HepG2 (cell line): ENCODE data around the gene ARAP1. TPM values are rescaled to one million over a fixed set of nuclear protein-coding genes. Genes with fewer than 3 reads are reported as not detected.

Experiments used
- ATAC-seq: fragments of 200-7000 bp; cut with Tn5 transposase; 3 replicates; pipeline ENCODE4 v1.9.1; 2020; ENCODE audit warnings: mild to moderate bottlenecking, moderate library complexity
- BruUV-seq: library from RNA; stranded (reverse); fragments of 400-500 nt; replicated peaks from 2 replicates; lab custom pipeline; 2021; lab: Mats Ljungman, UMichigan
- CTCF ChIA-PET: fragments of 300-600 bp; formaldehyde crosslinking; extraction: SDS; loops from one replicate; lab custom pipeline; 2021; ENCODE audit warnings: low total read pairs, inconsistent platforms, low intra/inter-chr PET ratio; lab: Yijun Ruan, JAX
- POLR2A ChIA-PET: fragments of 350-600 bp; sonication (Branson Sonifier 250); formaldehyde crosslinking; loops from one replicate; lab custom pipeline; 2020; ENCODE audit warnings: antibody characterized with exemption, inconsistent platforms; lab: Yijun Ruan, JAX
- DNase-seq: peaks from one replicate; pipeline ENCODE4 v3.0.0-alpha.2; 2015; ENCODE audit warnings: low spot score
- FAIRE-seq: peaks from 3 replicates; lab custom pipeline; 2011; peaks lifted over from hg19 to GRCh38; lab: Jason Lieb, UNC
- H2AFZ ChIP-seq: one replicate; pipeline ENCODE4 v1.6.1; 2011; ENCODE audit warnings: low read length, inconsistent platforms
- H3K27ac ChIP-seq: fragments of 300-600 bp; 3 replicates; pipeline ENCODE4 v1.8.0; 2011; ENCODE audit warnings: mixed run types, mild to moderate bottlenecking, mixed read lengths, low read length, inconsistent platforms; ENCODE audit not compliant: insufficient read depth; ENCODE audit errors: extremely low read length
- H3K27me3 ChIP-seq, 2 experiments: fragments of 200-600 bp in 1 of 2; 2 replicates in 1 of 2; 3 replicates in 1 of 2; pipeline versions ENCODE4 v1.6.0 to v1.8.0; 2011; ENCODE audit warnings: low read length in 2 of 2, mild to moderate bottlenecking in 2 of 2, moderate library complexity in 2 of 2, inconsistent platforms in 1 of 2; ENCODE audit not compliant: insufficient read depth in 2 of 2, control insufficient read depth in 1 of 2
- H3K36me3 ChIP-seq, 2 experiments: fragments of 200-600 bp in 1 of 2; replicated peaks in 1 of 2; 2 replicates in 1 of 2; 3 replicates in 1 of 2; pipeline versions ENCODE4 v1.5.1 to v1.8.0; 2011; ENCODE audit warnings: low read length in 2 of 2, inconsistent platforms in 1 of 2; ENCODE audit not compliant: insufficient read depth in 2 of 2, control insufficient read depth in 1 of 2
- H3K4me1 ChIP-seq: 2 replicates; pipeline ENCODE4 v1.5.1; 2012; ENCODE audit warnings: low read length, inconsistent platforms; ENCODE audit not compliant: insufficient read depth
- H3K4me2 ChIP-seq: 2 replicates; pipeline ENCODE4 v1.6.0; 2011; ENCODE audit warnings: low read depth, low read length, inconsistent platforms
- H3K4me3 ChIP-seq, 3 experiments: fragments of 200-600 bp in 1 of 3; sonication (generic), shearing (Covaris generic) in 1 of 3; replicated peaks in 1 of 3; 2 replicates each; pipeline ENCODE4 v1.5.1; 2011 to 2016; ENCODE audit warnings: low read length in 3 of 3, inconsistent platforms in 2 of 3, low read depth in 2 of 3, mild to moderate bottlenecking in 2 of 3, control low read depth in 1 of 3, mixed read lengths in 1 of 3; ENCODE audit not compliant: insufficient read depth in 1 of 3
- H3K79me2 ChIP-seq: one replicate; pipeline ENCODE4 v1.6.1; 2011; ENCODE audit warnings: low read length, inconsistent platforms; ENCODE audit not compliant: insufficient read depth
- H3K9ac ChIP-seq: 2 replicates; pipeline ENCODE4 v1.6.0; 2011; ENCODE audit warnings: mild to moderate bottlenecking, low read depth, low read length, inconsistent platforms; ENCODE audit not compliant: insufficient read depth
- H3K9me3 ChIP-seq: 2 replicates; pipeline ENCODE4 v1.5.1; 2012; ENCODE audit warnings: mild to moderate bottlenecking, low read length
- H4K20me1 ChIP-seq: 2 replicates; pipeline ENCODE4 v1.6.0; 2011; ENCODE audit warnings: inconsistent platforms, mild to moderate bottlenecking, low read length, moderate library complexity; ENCODE audit not compliant: insufficient read depth
- BCL6 ChIP-seq: IDR thresholded peaks from 2 replicates; pipeline ENCODE4 v1.6.1; 2016; ENCODE audit warnings: missing genetic modification reagents, missing compliant biosample characterization
- CEBPB ChIP-seq: IDR thresholded peaks from 2 replicates; pipeline ENCODE4 v1.6.1; 2011; ENCODE audit warnings: low read depth, low read length, improper control_type of control experiment, borderline replicate concordance
- DMTF1 ChIP-seq: sonication (generic); formaldehyde crosslinking; IDR thresholded peaks from 2 replicates; pipeline ENCODE4 v1.4.0; 2020; ENCODE audit warnings: mild to moderate bottlenecking, missing genetic modification reagents
- GATA4 ChIP-seq: sonication (generic); IDR thresholded peaks from 2 replicates; pipeline ENCODE4 v1.6.1; 2016; ENCODE audit warnings: antibody characterized with exemption, low read depth, borderline replicate concordance
- IKZF5 ChIP-seq: IDR thresholded peaks from 2 replicates; pipeline ENCODE4 v1.6.1; 2018; ENCODE audit warnings: missing genetic modification reagents, mild to moderate bottlenecking, missing compliant biosample characterization
- MTF2 ChIP-seq: sonication (generic); formaldehyde crosslinking; IDR thresholded peaks from 2 replicates; pipeline ENCODE4 v1.5.0; 2020; ENCODE audit warnings: missing genetic modification reagents, borderline replicate concordance
- NFATC3 ChIP-seq: sonication (generic); formaldehyde crosslinking; IDR thresholded peaks from 2 replicates; pipeline ENCODE4 v1.5.1; 2020; ENCODE audit warnings: mild to moderate bottlenecking, missing genetic modification reagents
- SCMH1 ChIP-seq: sonication (generic); formaldehyde crosslinking; IDR thresholded peaks from 2 replicates; pipeline ENCODE4 v1.9.0; 2021; ENCODE audit warnings: missing genetic modification reagents, mild to moderate bottlenecking, borderline replicate concordance
- ZC3H13 ChIP-seq: sonication (generic); formaldehyde crosslinking; IDR thresholded peaks from 2 replicates; pipeline ENCODE4 v1.8.1; 2023; ENCODE audit warnings: mild to moderate bottlenecking, missing genetic modification reagents, moderate library complexity
- ZNF263 ChIP-seq: sonication (generic); formaldehyde crosslinking; IDR thresholded peaks from 2 replicates; pipeline ENCODE4 v1.4.0; 2020; ENCODE audit warnings: missing genetic modification reagents
- ZNF317 ChIP-seq: sonication (generic); formaldehyde crosslinking; IDR thresholded peaks from 2 replicates; pipeline ENCODE4 v1.5.0; 2020; ENCODE audit warnings: mild to moderate bottlenecking, missing genetic modification reagents
- ZNF382 ChIP-seq: sonication (generic); formaldehyde crosslinking; IDR thresholded peaks from 2 replicates; pipeline ENCODE4 v1.5.0; 2020; ENCODE audit warnings: missing genetic modification reagents, mild to moderate bottlenecking, borderline replicate concordance
- ZNF720 ChIP-seq: sonication (generic); formaldehyde crosslinking; IDR thresholded peaks from 2 replicates; pipeline ENCODE4 v1.4.0; 2020; ENCODE audit warnings: missing genetic modification reagents
- ZNF75D ChIP-seq: sonication (generic); formaldehyde crosslinking; IDR thresholded peaks from 2 replicates; pipeline ENCODE4 v1.8.1; 2023; ENCODE audit warnings: missing genetic modification reagents, mild to moderate bottlenecking, borderline replicate concordance
- WGBS: methylation state at CpG from one replicate; pipeline ENCODE4 v1.1.6; 2017; ENCODE audit warnings: low lambda C conversion rate; 5-methylcytosine and 5-hydroxymethylcytosine counted together
- in situ Hi-C: cut with HindIII; loops from 2 replicates; pipeline ENCODE4 v1.10.0; 2017; ENCODE audit warnings: low pct_unique_long_range_greater_than_20kb; ENCODE audit not compliant: extremely low pct_ligation_motif_present
- intact Hi-C: fragments of 100-400 bp; cut with micrococcal nuclease; formaldehyde crosslinking; loops from one replicate; pipeline ENCODE4 v1.10.0; 2022; ENCODE audit not compliant: unreplicated experiment
- polyA plus RNA-seq, 8 experiments: library from polyadenylated mRNA; depleted of rRNA in 3 of 8; stranded (reverse) in 7 of 8; unstranded in 1 of 8; fragments of >200 nt; fragmentation: Illumina TruSeq in 4 of 8; extraction: Trizol in 4 of 8; gene quantifications; 2 replicates each; pipeline versions ENCODE4 v1.2.1 to v1.2.3, GENCODE V29; 2011 to 2016; ENCODE audit warnings: low read depth in 4 of 8, missing spikeins in 1 of 8, mixed read lengths in 1 of 8; ENCODE audit not compliant: insufficient read depth in 1 of 8
- total RNA-seq, 5 experiments: library from RNA; depleted of rRNA; stranded (reverse); fragments of >200 nt; fragmentation: Illumina TruSeq; extraction: Trizol; gene quantifications; 2 replicates each; pipeline ENCODE4 v1.2.3, GENCODE V29; 2016; ENCODE audit warnings: low read depth in 1 of 5

Gene ARAP1
- total and polyA plus RNA-seq, 2 of the 13 experiments (the other 11 are each of a cell fraction or from before 2014, with no cell fraction given): 43.2 to 55.5 TPM

DNA sequence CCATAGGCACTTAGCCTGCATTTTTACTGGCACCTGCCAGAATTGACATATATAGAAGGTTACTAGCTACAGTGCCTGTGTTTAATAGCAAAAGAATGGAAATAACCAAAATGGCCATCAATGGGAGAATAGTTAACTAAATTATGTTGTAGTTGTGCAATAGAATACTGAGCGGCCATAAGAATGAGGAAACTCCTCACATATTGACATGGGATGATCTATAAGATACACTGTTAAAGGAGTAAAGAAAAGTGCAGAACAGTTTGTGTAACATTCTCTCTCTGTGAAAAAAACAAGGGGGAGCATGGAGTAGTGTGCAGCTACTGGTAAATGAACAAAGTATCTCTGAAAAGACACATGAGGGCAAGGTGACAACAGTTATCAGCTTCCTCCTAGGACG is 21.5 kb downstream of the ARAP1 start:
- Histone ChIP-seq H3K9ac (no peak overlapping the region), H3K27ac (peak overlapping the region; percentile 6), H2AFZ (no peak overlapping the region), H4K20me1 (no peaks in the 10 kb centered on the region), H3K9me3 (no peaks in the 10 kb centered on the region), H3K4me2 (no peak overlapping the region), H3K4me1 (0 out of 2 replicates have a peak, but pooled peaks cover 6% of the 10 kb centered on the region)
- intact Hi-C loops: no loop called here
- FAIRE-seq: no peak
- ChIA-PET CTCF (no interaction called here), POLR2A (interaction anchor here (1.8 kb wide), 1 partner anchor 48 kb away, joined by 4 read pairs; no protein-coding TSS in a partner anchor)
- peak; percentile 77 for TF ChIP-seq CEBPB
- TF ChIP-seq ZNF720 (CRISPR knock-in tag): no peak
- TF ChIP-seq, all 625 proteins: peak for 1
- Histone ChIP-seq H3K4me3 (no peak overlapping the region), H3K79me2 (peaks cover 45% of the 10 kb centered on the region), H3K27me3 (no peaks in the 10 kb centered on the region), H3K36me3 (peaks cover 17 to 34% of the 10 kb centered on the region in 2 experiments; a peak in 4 of 5 replicates)
- ATAC-seq (no peak; the same call in 2 of the 3 replicates), DNase-seq (no peak)
- no TSS peak for BruUV-seq
- in situ Hi-C loops: no loop called here
- WGBS: 63% methylated on average over 2 of the region's 2 CpGs

GRCh38 chr11:72730243-72730642 is 22.0 kb downstream of the ARAP1 start:
- no peak for DNase-seq
- ChIA-PET POLR2A (interaction anchor here (1.8 kb wide), 1 partner anchor 49 kb away, joined by 4 read pairs; no protein-coding TSS in a partner anchor), CTCF (no interaction called here)
- no peak overlapping the region for H3K4me2 ChIP-seq
- H3K79me2 ChIP-seq: peaks cover 41% of the 10 kb centered on the region
- no peak overlapping the region for H3K27ac ChIP-seq
- no peaks in the 10 kb centered on the region for H3K9me3 ChIP-seq
- no peak overlapping the region for H2AFZ ChIP-seq
- FAIRE-seq: no peak
- H4K20me1 ChIP-seq: 0 out of 2 replicates have a peak, but pooled peaks cover 3% of the 10 kb centered on the region
- H3K9ac ChIP-seq: no peak overlapping the region
- intact Hi-C loops (no loop called here), in situ Hi-C loops (no loop called here)
- H3K4me3 ChIP-seq: no peak overlapping the region
- H3K36me3 ChIP-seq: peaks cover 17 to 38% of the 10 kb centered on the region in 2 experiments; a peak in 4 of 5 replicates
- no TSS peak for BruUV-seq
- 79% methylated on average over 4 of the region's 5 CpGs for WGBS
- TF ChIP-seq DMTF1 (CRISPR knock-in tag) (no peak), IKZF5 (no peak), SCMH1 (CRISPR knock-in tag) (no peak), ZNF317 (no peak), GATA4 (no peak), ZNF382 (CRISPR knock-in tag) (no peak), ZNF263 (CRISPR knock-in tag) (no peak), ZC3H13 (CRISPR knock-in tag) (no peak), NFATC3 (no peak), MTF2 (CRISPR knock-in tag) (no peak), ZNF75D (no peak), BCL6 (CRISPR knock-in tag) (no peak)
- H3K27me3 ChIP-seq: no peaks in the 10 kb centered on the region
- 0 out of 2 replicates have a peak, but pooled peaks cover under 1% of the 10 kb centered on the region for H3K4me1 ChIP-seq
- ATAC-seq: no peak
